ENCODE measurements around the gene CMA1.
"Not testable (repeated sequence)": the region's sequence is repeated elsewhere in the genome, so short reads cannot be mapped to it uniquely, and the experiment has no call there.

The CMA1 gene

GRCh38 chr14:24508155-24508840, at the start of gene CMA1:
Gene CMA1, minus strand, starts transcription at chr14:24508265. Its CDS starts 30 bp downstream, at chr14:24508235.
- DNase-seq (ENCODE audit: low spot score) = no peak

- DNase-seq (ENCODE audit: low spot score) = no peak
Observed at GRCh38 chr14:24556756-24557155, 48.7 kb upstream of the CMA1 start.

DNA sequence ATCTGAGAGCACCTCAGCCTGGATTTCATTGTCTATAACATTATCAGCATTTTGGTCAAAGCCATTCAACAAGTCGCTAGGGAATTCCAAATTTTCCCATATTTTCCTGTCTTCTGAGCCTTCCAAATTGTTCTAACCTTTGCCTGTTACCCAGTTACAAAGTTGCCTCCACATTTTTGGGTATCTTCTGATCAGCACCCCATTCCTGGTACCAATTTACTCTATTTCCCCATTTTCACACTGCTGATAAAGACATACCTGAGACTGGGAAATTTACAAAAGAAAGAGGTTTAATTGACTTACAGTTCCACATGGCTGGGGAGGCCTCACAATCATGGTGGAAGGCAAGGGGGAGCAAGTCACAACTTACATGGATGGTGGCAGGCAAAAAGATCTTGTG, 41.0 kb upstream of the CMA1 start:
- DNase-seq (ENCODE audit: low spot score) = not testable (repeated sequence)

DNA sequence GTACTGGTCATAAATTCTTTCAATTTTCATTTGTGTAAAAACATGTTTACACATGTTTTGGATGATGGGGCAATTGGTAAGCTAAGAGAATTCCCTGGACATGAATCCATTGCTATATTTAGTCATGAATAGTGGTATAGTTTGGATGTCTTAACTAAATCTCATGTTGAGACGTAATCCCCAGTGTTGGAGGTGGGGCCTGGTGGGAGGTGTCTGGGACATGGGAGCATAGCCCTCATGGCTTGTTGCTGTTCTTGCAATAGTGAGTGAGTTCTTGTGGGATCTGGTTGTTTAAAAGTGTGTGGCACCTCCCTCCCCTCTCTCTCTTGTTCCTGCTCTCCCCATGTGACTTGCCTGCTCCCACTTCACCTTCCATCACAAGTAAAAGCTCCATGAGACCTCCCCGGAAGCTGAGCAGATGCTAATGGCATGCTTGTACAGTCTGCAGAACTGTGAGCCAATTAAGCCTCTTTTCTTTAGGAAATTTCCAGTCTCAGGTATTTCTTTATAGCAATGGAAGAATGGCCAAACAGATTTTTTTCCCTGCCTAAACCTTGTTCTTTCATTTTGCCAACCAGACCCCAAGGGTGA, 34.4 kb upstream of the CMA1 start:
- no peak for DNase-seq (ENCODE audit: low spot score)

- no peak for DNase-seq (ENCODE audit: low spot score)
Observed at GRCh38 chr14:24535737-24536136, 27.7 kb upstream of the CMA1 start.

- DNase-seq (ENCODE audit: low spot score) = no peak
Observed at GRCh38 chr14:24534286-24534685, 26.2 kb upstream of the CMA1 start.

GRCh38 chr14:24525877-24526620, 18.0 kb upstream of the CMA1 start:
- DNase-seq (ENCODE audit: low spot score) = not testable (repeated sequence)

GRCh38 chr14:24518851-24519250, 10.8 kb upstream of the CMA1 start:
- DNase-seq (ENCODE audit: low spot score) = no peak

GRCh38 chr14:24514209-24514608, 6.1 kb upstream of the CMA1 start:
- DNase-seq (ENCODE audit: low spot score) = no peak

- DNase-seq (ENCODE audit: low spot score) = no peak
Observed at GRCh38 chr14:24513009-24513408, 4.9 kb upstream of the CMA1 start.

- no peak for DNase-seq (ENCODE audit: low spot score)
Observed at GRCh38 chr14:24506443-24506842, 1.6 kb downstream of the CMA1 start.

GRCh38 chr14:24504425-24504950, 3.6 kb downstream of the CMA1 start:
- DNase-seq (ENCODE audit: low spot score) = no peak

DNA sequence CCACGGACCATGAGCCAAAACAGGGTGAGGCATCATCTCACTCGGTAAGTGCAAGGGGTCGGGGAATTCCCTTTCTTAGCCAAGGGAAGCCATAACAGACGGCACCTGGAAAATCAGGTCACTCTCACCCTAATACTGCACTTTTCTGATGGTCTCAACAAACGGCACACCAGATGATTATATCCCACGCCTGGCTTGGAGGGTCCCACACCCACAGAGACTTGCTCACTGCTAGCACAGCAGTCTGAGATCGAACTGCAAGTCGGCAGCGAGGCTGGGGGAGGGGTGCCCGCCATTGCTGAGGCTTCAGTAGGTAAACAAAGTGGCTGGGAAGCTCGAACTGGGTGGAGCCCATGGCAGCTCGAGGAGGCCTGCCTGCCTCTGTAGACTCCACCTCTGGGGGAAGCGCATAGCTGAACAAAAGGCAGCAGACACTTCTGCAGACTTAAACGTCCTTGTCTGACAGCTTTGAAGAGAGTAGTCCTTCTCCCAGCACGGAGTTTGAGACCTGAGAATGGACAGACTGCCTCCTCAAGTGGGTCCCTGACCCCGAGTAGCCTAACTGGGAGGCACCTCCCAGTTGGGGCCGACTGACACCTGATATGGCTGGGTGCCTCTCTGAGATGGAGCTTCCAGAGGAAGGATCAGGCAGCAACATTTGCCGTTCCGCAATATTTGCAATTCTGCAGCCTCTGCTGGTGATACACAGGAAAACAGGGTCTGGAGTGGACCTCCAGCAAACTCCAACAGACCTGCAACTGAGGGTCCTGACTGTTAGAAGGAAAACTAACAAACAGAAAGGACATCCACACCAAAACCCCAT, 16.3 kb downstream of the CMA1 start:
- DNase-seq (ENCODE audit: low spot score) = not testable (repeated sequence)

DNA sequence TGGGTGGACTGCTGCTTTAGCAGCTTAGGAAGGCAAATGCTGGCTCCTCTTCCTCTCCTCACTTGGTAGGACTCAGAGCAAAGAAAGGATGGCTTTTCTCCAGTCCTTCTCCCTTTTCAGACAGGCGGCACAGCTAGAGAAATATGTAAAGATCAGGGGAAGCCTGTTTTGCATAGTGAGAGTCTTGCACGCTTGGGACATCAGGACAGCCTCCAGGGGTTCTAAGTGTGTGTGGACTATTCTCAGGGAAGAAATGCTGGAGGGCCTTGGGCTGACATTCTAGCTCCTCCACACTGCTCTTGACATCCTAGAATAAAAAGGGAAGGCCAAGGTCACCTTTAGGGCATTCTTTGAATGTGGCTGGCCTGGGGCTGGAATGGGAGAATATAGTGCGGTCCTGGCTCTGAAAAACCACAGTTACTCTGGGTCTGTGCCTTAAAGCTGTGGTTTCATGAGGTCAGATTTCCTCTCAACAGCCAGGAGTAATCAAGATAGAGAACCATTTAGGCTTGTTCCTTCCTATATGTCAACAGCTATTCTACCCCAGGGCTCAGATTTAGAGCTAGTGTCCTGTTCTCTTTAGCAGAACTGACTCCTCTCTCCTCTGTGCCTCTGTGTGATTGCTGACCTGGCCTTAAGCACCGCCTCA, 24.3 kb downstream of the CMA1 start:
- DNase-seq (ENCODE audit: low spot score) = no peak

GRCh38 chr14:24482699-24483303, 25.3 kb downstream of the CMA1 start:
- DNase-seq (ENCODE audit: low spot score) = not testable (repeated sequence)

DNA sequence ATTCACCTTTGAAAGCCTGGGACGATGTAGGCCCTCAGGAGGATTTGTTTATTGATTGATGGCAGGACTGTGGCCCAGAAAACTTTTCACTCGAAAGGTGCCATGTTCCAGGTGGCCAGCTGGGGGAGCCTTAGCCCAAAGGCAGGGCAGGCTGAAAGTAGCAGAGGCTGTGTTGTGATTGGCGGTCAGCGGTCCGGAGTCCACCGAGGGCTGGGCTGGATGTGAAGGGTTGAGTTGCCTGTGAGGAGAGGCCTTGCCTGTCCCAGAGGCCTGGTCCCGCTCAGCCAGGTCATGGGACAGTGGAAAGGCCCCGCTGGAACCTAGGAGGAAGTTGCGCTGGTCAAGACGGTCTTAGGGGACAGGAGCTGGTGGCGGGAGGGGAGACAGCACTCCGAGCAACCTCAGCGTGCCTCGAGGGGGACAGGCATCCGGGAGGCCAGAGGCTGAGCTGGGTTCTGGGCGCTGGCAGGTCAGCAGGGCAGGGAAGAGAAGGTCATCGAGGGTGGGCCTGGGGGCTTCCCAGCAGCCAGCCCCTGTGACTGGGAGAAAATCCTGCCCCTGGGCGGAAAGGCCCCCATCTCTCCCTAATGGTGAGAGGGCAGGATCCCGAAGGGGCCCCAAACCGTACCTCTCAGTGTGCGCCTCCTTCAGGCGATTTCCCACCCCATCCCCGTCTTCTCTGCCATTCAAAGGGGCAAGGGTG, 26.3 kb downstream of the CMA1 start:
- peak; percentile 86 for DNase-seq (ENCODE audit: low spot score)

DNA sequence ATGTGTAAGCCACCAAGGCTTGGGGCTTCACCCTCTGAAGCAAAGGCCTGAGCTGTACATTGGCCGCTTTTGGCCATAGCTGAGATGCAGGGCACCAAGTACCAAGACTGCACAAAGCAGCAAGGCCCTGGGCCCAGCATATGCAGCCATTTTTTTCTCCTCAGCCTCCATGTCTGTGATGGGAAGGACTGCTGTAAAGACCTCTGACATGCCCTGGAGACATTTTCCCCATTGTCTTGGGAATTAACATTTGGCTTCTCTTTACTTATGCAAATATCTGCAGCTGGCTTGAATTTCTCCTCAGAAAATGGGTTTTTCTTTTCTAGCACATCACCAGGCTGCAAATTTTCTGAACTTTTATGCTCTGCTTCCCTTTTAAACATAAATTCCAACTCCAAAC, 28.1 kb downstream of the CMA1 start:
- DNase-seq (ENCODE audit: low spot score) = not testable (repeated sequence)

DNA sequence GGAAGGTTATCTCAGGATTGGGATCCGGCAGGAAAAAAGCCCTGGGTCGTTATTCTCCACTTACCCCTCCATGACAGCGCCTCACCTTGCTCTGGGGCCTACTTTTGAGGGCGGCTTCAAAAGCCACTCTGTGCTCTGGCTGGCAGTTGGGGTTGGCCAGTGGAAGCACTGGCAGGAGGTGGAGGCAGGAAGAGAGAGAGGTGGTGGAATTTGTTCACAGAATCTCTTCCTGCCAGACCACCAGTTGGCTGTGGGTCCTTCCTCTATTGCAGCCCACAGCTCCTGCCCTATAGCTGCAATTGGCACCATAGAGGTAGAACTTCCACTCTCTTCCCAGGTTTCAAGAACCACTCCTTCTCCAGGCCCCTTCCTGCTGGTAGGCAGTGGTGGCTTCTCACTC, 32.8 kb downstream of the CMA1 start:
- no peak for DNase-seq (ENCODE audit: low spot score)

DNA sequence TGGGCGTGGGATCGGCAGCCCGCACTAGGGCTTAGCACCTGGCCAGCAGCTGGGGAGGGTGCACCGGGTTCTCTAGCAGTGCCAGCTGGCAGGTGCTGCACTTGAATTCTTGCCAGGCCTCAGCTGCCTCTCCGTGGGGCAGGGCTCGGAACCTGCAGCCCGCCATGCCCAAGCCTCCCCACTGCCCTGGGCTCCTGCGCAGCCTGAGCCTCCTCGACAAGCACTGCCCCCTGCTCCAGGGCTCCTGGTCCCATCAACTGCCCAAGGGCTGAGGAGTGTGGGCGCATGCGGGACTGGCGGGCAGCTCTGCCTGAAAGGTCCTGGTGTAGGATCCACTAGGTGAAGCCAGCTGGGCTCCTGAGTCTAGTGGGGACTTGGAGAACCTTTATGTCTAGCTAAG, 34.9 kb downstream of the CMA1 start:
- no peak for DNase-seq (ENCODE audit: low spot score)

- not testable (repeated sequence) for DNase-seq (ENCODE audit: low spot score)
Observed at GRCh38 chr14:24470450-24470849, 37.6 kb downstream of the CMA1 start.
